ENCODE measurements around the gene GALNTL6.

The GALNTL6 gene

DNA sequence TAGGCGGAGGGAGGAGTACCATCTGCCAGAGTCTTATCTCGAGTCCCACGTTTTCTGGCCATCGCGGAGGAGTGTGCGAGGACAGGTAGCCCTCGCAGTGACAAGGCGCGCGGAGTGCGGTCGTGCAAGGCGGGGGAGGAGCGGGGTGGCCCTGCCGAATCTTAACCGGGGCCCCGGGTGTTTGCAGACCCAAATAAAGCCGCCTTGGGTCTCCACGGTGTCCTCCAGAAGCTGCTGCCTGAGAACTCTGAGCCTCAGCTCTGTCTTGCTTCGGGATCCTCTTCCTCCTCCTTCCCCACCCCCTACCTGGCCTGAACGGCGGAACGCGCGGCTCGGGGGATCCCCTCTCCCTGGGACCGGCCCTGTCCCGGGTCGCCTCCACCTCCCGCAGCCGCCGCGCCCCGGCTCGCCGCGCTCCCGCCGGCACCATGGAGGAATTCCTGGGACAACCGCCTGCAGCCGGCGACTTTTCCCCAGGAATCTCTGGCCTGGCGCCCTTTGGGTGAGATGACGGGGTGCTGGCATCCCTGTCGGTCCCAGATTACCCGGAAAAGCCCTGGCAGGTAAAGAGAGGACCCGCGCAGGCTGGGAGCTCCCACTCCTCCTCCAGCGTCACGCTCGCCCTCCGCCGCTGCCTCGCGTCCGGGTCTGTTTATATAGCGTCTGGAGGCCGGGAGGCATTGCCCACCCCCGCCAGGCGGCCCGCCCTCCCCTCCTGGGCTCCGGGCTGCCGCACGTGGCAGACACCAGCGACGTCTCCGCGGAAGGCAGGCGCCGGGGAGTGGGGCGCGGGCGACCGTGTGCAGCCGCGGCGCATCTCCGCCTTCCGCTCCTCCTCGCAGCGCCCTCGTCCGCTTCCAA lies at the start of gene GALNTL6:
Gene GALNTL6 (plus strand): TSS at position 740 of the 861 bp plus-strand sequence.
- DNase-seq = no peak

DNA sequence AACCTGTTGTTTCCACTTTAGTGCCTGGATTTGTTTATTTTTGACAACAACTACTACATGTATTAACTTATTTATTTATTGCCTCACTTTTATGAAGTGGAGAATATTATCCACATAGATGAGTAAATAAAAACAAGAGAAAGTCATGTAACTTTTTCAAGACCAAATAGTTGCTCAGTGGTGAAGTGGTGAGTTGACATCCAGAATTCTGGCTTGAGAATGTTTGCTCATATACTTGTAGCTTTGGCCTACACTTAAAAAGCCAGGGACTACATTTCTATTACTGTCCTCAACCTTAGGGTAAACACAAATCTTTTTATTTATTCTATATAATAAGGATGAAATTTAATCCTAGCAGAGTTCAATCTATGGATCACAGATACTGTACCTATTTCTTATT lies 47.7 kb upstream of the GALNTL6 start:
- no peak for DNase-seq

DNA sequence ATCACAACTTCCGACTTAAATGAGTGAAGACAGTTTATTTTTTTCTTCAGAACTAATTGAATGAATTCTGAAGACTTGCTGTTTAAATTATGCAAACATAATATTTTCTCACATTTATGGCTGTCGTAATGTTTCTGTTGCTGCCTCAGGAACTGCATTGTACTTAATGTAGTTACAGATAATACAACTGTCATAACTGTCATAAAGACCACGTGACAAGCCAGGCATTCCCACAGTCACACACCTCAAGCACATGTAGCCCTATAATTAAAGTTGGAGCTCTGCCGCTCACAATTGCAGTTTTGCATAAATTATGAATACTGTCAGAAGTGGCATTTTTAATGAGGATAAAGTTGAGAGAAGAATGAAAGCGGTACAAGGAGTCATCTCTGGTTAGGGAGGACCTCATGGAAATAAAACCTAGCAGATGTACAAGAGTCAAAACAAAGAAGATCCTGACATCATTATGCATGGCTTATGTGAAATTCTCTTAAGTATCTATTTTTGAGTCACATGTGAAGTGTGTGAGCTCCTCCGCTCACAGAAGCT lies 38.5 kb upstream of the GALNTL6 start:
- DNase-seq = no peak

DNA sequence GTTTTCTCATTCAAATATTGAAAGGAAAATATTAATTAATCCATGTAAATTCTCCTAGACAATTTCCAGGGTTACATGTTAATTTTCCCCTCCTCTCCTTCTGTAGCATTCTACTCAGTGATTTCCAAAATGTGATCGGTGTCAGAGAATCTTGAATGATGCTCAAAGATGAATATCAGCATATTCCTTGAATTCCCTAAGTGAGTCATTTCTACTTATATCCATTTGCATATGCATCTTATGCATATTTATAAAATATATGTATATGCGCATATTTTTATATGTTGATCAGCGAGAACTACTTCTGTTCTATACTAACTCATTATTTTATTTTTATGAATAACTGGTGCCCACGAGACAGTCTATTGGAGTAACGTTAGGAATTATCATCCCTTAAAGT lies 33.9 kb upstream of the GALNTL6 start:
- DNase-seq = no peak

DNA sequence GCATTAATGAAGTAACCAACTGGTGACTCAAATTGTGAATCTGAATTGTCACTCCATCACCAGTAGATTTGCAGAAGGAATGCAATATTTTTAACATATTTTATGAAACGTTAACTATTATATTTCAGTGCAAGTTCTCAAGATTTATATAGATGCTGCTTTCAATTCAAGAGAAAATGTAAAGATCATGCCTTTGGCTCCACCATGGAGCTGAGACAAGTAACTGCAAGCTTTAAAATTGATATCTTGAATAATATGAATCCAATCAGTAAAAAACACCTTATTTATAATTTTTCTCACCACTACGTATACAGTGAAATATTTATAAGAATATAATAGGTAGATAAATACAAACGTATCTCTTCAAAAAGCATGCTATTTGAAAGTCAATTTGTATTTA lies 27.8 kb upstream of the GALNTL6 start:
- no peak for DNase-seq

DNA sequence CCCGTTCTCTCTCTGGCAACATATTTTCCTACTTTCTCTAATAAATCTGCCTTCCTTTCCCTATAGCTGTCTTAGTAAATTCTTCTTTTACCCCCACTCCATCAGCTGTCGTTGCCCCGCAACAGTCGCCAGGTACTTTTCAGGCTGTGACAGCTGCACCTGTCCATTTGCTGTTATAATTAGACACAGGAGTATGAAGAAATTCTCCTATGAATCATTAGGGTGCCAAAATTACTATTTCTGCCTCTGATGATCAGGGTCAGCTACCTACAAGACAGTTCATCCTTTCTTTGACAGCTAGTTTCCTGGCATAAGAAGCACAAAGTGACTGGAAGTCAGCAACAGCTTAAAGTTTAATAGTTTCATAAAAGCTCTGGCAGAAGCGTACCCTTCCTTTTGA lies 19.5 kb upstream of the GALNTL6 start:
- DNase-seq = no peak

DNA sequence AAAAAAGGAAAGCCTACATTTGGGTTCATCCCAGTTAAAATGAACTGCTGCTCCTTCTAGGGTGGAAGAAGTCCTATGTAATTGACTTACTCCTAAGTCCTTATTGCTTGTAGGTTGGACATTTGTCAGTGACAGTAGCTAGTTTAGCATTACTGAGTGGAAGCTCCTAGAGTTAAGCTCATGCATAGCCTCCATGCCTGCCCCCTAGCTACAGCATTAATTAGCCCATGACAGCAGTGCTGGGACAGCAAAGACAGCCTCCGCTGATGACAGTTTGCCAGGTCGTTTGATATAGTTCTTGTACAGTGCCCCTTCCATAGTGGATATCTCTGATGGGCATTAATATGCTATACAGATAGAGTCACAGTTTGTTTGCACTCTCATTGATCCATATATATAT lies 18.7 kb upstream of the GALNTL6 start:
- DNase-seq = no peak

DNA sequence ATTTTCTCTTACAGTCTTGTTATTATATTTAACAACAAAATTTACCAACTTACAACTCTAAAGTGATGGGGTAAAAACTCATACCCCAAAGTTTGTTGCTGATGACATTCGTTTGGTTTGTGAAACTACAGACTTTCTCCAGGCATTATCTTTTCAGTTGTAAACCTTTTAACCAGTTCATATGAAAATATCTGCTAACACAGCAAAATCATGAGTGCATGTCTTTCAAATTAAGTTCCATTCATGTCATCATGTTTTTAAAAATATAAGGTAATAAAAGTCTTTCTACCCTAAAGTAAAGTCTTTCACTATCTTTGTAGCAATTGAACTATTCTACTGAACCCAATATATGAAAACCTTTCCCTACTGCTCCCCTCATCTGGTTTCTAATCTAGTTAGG lies 3.4 kb upstream of the GALNTL6 start:
- DNase-seq = no peak

DNA sequence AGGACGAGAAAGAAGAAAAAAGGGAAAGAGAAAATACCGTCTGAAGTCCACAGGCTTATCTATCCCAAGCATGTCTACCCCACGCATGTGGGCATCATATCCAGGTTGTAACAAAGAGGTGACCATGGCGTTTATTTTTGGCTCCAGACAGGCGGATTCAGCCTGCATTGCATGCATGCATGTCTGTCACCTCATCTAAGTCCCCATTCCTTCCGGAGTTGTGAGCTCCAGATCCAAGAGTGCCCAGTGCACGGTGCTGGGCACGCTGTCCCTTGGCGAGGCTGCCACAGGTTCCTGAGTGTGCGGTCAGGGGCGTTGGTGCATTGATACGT lies 905 bp upstream of the GALNTL6 start:
- no peak for DNase-seq

DNA sequence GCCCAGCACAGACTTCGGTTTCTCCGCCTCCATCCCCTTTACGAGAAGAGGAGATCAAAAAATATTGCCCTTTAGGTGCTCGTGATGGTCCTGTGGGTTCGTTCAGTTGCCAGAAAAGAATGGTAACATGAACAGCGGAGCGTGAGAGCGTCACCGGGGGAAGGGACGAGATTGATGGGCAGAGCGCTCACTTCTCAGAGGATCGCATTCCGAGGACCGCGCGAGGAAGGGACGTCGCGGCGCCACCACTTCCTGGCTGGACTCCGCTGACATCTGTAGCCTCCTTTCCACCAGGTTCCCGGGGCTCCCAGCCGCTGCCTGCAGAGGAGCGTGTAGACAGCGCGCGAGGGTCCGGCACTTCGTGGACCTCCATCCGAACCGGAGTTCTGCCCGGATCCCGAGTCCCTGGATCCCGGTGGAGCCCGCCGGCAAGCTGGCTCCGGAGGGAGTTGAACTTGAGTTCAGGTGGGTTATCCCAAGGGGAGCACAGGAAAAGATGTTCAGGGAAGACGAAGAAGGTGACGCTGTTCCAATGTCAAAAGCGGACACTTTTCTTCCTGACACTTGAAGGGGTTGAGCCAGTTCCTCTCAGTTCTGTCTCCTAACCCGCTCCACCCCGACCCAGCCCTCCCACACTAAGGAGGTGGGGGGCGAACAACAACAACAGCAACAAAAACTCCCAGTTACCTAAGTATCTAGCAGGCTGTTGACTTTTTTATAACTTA lies 484 bp downstream of the GALNTL6 start:
- no peak for DNase-seq

DNA sequence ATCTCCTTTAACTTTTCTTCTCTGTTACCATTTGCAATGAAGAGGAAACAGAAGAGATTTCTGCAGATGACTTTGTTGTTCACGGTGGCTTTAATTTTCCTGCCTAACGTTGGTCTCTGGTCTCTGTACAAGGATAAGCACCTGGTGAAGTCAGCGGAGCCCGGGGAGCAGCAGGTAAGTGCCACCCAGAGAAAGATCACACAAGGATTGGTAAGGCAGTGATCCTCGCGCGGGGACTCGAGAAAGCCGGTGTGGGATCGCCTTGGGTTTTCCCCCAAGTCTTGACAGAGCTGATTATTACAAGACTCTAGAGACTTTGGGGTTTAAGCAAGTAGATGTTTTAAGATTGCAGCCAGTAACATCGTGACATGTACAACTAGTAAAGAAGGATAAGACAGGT lies 1.3 kb downstream of the GALNTL6 start:
- no peak for DNase-seq

DNA sequence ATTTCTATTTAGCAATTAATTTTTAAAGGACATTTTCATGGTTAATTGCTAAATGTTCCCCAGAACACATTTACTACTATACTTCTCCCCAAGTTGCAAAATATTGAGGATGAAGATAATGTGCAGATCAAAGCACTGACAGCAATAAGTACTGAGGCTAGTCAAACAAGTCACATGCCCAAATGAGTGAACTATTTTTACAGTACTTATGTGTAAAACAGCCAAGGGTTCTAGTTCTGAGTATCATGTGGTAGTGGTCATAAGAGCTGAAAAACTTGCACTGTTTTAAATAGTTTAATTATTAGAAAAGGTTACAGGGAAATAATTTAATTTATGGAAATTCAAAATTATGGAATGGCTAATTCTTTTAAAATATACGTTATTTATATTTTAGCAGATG lies 3.8 kb downstream of the GALNTL6 start:
- DNase-seq = no peak

DNA sequence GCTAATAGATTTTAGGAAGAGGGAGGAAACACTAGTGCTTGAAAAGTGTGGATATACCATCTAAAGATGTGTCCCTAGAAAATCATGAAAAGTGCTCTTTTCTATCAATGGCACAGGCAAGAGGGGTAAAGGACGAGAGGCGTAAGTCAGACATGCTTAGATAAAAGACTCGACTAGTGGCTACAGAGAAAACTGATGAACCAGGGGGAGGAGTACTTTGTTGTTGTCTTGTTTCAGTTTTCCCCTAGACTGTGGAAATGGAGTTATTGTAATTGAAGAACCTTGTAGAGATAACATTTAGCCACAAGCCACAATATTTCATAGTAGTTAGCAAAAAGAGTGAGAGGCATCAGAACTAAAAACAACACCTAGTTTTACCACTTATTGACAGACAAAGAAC lies 21.4 kb downstream of the GALNTL6 start:
- no peak for DNase-seq

DNA sequence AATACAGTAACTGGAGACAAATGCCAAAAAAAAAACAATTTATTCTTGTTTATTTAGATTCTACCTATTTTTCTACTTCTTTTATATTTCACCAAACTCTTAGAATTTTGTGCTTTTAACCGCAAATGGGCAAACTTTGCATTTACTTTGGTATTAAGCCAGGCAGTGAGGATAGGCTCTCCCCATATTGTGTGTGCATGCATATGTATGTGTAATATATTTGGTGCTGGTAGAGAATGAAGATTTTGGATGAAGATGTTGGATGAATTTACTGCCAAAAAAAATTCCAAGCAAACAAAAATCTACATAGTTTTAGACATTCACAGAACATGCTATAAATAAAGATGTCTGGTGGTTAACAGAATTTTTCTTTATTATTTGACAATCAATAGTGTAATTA lies 30.3 kb downstream of the GALNTL6 start:
- no peak for DNase-seq

DNA sequence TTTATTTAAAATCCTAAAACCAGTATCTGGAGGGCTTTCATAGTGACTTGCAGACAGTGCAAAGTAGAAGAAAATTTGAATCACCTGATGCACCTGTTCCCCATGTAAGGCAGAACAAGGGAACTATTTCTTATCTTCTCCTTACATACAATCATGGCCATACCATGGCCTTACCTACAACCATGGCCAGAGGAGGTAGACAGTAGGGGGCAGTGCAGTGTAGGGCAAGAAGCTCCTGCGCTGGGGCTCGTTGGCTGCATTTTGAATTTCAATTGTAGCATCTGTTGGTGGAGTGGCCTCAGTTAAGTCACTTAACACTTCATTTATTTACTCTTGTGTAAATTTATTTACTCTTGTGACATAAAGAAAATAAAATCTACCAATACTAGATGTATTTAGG lies 33.0 kb downstream of the GALNTL6 start:
- peak; percentile 33 to 35 for DNase-seq

DNA sequence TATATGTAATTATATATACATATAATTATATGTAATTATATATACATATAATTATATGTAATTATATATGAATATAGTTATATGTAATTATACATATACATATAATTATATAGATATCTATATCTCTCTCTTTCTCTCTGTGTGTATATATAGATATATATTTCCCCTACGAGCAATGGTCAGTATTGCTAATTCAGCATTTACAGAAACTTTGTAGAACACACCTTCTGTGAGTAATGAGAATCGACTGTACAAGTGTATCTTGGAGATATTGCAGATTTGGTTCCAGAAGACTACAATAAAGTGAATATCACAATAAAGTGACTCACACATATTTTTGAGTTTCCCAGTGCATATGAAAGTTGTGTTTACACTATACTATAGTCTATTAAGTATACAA lies 33.7 kb downstream of the GALNTL6 start:
- DNase-seq = no peak

DNA sequence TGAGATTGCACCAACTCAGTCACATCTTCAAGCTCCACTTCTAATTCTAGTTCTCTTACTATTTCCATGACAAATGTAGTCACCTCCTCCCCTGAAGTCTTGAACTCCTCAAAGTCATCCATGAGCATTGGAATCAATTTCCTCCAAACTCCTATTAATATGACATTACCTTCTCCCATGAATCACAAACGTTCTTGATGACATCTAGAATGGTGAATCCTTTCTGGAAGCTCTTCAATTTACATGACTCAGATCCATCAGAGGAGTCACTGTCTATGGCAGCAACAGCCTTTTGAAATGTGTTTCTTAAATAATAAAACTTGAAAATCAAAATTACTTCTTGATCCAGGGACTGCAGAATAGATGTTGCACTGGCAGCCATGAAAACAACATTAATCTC lies 34.5 kb downstream of the GALNTL6 start:
- DNase-seq = no peak

DNA sequence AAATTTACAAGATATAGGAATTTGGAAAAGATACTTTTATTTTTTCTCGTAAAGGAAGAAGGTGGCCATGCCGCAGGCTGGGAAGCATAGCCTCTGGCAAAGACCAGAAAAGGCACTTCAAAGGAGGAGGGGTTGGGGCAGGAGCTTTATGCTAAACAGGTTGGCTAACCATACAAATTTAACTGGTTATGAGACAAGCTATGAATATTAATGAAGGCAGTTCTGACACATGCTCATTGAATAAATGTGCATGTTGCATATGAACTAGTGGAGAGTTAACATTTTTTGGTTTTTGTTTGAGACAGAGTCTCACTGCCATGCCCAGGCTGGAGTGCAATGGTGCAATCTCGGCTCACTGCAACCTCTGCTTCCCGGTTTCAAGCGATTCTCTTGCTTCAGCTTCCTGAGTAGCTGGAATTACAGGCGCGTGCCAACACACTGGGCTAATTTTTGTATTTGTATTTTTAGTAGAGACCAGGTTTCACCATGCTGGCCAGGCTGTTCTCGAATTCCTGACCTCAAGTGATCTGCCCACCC lies 36.5 kb downstream of the GALNTL6 start:
- DNase-seq = no peak

DNA sequence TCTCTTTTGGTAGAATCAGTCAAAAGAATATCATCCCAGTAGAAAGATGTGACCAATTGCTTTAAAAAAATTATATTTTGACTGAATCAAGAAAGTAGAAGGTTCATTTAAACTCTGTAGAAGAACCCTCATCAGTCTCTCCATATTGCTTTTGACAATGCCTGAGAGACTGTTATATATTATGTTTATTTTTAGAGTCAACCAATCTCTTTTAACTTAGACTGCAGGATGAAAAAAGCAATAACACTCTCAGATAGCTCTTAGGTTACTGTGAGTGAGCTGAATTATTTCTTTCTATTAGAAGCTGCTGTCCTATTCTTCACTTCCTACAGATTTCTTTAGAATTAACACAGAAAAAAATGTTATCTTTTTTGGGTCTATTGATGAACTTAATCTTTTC lies 38.1 kb downstream of the GALNTL6 start:
- DNase-seq = no peak

DNA sequence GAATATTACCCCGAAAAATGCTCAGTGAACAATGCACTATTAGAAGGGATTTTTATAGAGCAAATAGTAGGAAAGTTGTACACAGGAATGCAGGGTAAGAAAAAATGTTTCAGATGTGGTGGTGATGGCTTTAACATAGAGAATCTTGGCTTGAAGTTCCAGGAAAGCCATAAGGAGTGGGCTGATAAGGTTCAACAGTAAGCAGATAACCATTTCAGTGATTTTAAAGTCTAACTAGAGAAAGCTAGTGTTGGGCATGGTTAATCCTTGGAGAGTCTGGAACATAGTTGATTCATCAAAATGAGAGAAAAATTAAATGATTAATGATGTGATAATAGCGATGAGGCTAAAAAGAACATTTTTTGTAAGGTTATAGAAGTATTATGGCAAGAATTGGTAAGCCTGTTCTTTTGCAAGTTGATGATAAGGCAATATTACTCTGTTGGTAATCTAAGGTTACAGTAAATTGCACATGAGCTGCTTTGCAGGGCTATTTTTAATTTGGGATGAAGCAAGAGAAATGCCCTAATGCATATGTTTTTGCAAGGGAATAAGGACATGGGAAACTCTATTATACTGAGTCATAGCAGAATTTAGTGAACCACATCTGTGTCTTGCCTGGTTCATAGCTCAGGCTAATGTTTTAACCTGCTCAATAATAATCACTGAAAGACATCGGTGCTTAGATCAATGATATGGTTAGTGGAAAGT lies 44.3 kb downstream of the GALNTL6 start:
- no peak for DNase-seq

DNA sequence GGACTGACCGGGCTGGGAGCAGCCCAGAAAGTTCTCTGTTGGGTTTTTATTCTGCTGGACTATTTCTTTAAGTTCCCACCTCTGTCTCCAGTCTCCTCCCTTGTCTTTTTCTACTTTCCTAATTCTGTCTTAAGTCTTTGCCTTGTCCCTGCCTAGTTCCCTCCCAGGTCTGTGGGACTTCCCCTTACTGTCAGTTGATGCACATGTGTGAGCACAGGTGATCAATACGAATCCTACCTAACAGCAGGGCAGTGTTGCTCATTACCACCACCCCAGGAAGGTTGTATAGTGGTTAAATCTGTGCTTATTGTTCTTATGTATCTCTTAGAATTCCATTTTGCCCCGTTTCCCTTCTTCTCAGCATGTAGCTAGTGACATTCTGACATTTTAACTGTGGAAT lies 62.1 kb downstream of the GALNTL6 start:
- no peak for DNase-seq

DNA sequence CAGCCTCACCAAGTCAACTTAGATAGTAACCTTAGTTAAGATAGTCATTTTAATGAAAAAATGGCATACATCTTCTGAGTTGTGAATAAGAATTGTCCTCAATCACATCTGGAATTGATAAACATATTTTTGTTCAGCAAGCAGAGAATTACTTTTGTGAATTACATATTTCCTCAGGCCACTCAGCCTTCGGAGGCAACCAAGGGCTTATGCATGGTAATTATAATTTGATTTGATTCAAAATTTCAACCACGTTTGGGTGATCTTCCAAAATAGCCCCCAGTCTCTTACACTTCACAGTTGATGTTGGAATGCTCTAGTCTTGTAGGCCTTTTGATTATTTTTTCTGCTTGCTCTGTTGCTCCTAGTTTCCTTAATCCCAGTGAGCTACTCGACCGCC lies 63.4 kb downstream of the GALNTL6 start:
- no peak for DNase-seq

DNA sequence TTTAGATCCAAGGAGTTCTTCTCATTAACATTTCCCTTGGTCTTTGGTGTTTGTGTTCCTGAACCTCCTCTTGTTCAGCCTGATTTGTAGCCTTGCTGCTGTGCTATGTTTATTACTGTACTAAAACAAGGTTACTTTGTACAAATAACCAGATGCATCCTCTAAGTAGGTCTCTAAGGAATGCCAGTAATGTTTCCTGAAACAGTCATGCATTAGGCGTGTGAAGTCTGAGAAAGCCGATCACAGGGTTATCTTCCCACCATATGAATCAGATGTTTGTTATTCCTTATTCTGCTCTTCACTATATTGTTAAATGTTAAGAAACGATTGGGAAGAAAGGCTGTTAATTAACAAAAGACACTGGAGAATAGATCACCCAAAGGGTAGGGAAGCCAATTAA lies 66.9 kb downstream of the GALNTL6 start:
- DNase-seq = no peak

All from AML-193 (cell line).